CD4-positive, alpha-beta T cell treated with Interleukin-6 for 4 hours (primary cell): Measurements from ENCODE around the gene SPINK13.

Experiments used
- DNase-seq: peaks from one replicate; pipeline ENCODE4 v3.0.0-alpha.2; 2020; ENCODE audit warnings: mixed read lengths

SPINK13 gene

DNA sequence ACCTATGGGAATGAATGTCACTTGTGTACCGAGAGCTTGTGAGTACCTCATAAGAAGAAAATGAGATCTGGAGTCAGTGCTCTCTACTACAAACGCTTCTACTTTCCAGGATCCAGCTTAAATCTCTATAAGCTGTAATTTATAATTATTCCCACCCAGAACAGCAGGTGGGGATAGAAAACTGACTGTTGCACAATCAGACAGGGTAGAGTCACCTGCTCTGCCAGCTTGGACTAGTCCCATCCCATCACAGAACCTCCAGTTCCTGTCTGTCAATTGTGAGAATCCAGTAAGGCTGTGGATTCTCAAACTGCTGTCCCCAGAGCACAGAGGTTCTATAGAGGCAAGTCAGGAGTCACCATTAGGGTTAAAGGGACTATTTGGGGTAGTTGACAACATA lies 45.6 kb downstream of the SPINK13 start:
- DNase-seq: no peak

DNA sequence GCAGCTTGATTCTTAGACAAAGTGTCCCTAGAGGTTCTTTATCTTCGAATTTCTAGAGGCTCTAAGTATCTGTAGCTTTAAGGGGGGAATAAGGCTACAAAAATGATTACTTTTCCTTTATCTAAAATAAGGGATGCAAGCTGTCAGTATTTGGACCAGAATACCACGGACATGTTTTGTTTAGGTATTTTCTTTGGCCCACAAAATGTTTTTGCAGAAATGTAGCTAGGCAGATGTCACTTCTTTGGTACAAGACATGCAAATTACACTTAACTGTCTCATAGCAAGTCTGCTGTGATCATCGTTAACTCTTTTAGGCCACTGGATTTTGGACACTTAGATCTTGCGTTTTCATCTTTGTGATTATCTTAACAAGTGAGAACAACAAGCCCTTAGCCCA lies 46.1 kb downstream of the SPINK13 start:
- DNase-seq: no peak

DNA sequence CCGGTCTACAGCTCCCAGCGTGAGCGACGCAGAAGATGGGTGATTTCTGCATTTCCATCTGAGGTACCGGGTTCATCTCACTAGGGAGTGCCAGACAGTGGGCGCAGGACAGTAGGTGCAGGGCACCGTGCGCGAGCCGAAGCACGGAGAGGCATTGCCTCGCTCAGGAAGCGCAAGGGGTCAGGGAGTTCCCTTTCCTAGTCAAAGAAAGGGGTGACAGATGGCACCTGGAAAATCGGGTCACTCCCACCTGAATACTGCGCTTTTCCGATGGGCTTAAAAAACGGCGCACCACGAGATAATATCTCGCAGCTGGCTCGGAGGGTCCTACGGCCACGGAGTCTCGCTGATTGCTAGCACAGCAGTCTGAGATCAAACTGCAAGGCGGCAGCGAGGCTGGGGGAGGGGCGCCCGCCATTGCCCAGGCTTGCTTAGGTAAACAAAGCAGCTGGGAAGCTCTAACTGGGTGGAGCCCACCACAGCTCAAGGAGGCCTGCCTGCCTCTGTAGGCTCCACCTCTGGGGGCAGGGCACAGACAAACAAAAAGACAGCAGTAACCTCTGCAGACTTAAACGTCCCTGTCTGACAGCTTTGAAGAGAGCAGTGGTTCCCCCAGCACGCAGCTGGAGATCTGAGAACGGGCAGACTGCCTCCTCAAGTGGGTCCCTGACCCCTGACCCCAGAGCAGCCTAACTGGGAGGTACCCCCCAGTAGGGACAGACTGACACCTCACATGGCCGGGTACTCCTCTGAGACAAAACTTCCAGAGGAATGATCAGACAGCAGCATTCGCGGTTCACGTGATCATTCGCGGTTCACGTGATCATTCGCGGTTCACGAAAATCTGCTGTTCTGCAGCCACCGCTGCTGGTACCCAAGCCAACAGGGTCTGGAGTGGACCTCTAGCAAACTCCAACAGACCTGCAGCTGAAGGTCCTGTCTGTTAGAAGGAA lies 51.7 kb downstream of the SPINK13 start:
- peak; percentile 3 for DNase-seq

DNA sequence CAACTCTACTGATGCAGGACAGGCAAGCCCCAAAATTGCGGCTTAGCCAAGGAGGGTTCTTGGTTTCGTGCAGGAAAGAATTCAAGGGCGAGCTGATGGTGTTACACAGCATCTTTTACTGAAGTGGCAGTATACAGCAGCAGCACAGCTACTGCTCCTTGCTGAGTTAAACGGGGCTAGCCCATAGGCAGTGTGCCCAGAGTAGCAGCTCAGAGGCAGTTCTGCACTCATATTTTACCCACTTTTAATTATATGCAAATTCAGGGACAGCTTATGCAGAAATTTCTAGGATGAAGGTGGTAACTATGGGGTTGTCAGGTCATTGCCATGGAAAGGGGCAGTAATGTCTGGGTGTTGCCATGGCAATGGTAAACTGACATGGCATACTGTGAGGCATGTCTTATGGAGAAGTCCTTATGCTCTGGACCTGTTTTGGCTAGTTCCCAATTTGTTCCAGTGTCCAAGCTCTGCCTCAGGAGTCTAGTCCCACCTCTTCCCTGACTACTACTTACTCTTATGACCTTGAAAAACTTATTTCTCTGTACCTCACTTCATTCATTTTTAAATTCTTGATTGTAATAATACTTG lies 64.8 kb downstream of the SPINK13 start:
- DNase-seq: no peak

DNA sequence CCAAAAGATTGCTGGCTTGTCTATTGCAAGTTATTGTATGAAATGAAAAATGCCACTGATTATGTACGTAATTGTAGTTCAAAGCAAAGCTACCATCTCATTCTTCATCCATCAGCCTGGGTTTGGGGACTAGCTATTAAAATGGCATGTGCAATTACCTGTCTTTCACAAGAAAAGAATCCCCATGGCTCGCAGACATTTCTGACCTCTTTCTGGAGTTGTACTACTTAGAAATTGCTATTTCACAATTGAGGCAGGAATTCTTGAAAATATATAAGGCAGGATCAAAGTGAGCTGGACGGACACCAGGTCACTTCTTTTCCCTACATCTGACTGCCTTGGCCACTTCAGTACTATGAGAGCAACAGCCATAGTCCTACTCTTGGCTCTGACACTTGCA lies 66.7 kb downstream of the SPINK13 start, which contains the start of gene SPINK9:
Gene SPINK9 (plus strand): TSS at position 301 of the 400 bp plus-strand sequence. CDS start 55 bp downstream, at position 356.
- no peak for DNase-seq
